ENCODE measurements around the gene HTR5A. TPM values are rescaled to one million over a fixed set of nuclear protein-coding genes. Genes with fewer than 3 reads are reported as not detected.

The HTR5A gene
- polyA plus RNA-seq, 4 donors, result not detected

- no peak for DNase-seq (ENCODE audit: low read depth in 4 of 4, low spot score in 2 of 4)
Observed at GRCh38 chr7:155132431-155132830, 62.3 kb downstream of the HTR5A start.

GRCh38 chr7:155136619-155137243, 66.6 kb downstream of the HTR5A start:
- no peak for DNase-seq (ENCODE audit: low read depth in 4 of 4, low spot score in 2 of 4)

Other genes starting within 250 kb of the HTR5A start
- gene PAXIP1, start 67.2 kb upstream of the HTR5A start, polyA plus RNA-seq (ENCODE audit: insufficient read length in 4 of 4), result 10 to 100 TPM; 18.8 to 24.4 (median 21.5) TPM
- 10 to 100 TPM; 24.7 to 38.0 (median 29.3) TPM for gene INSIG1, start 227.6 kb downstream of the HTR5A start, polyA plus RNA-seq (ENCODE audit: insufficient read length in 4 of 4)